Heart left ventricle (tissue), 13 donors: ENCODE measurements around the gene MID2.

Source experiments
- POLR2A ChIP-seq, 2 donors: fragments of 450-650 bp; IDR thresholded peaks; one replicate each; pipeline ENCODE4 v1.6.1; 2017; ENCODE audit warnings: antibody characterized with exemption in 2 of 2, mild to moderate bottlenecking in 2 of 2, moderate library complexity in 2 of 2
- TF ChIP-seq, protein P1 (sequence below), 12 donors: fragments of 200-600 bp; sonication (generic) in 4 of 12; IDR thresholded peaks; one replicate each; pipeline versions ENCODE4 v1.5.0 to v1.8.0; 2018 to 2022; ENCODE audit warnings: antibody characterized with exemption in 12 of 12, mild to moderate bottlenecking in 5 of 12
- donor health status: ischemic (EF 13 %, LVEDD 7.1; RV severe dilation, severe dysfunction).
- donor health status: DM: no; HTN: yes; CAD: no.
- donor health status: DM: no; HTN: no; CAD: no.
- donor health status: ischemic (EF 25% LVEDD 6.9; RV normal size, moderate dysfunction).
- donor health status: ischemic (EF 25% LVEDD 5.7; RV mildly dilated, moderate dysfunction).
- donor health status: ischemic (EF 35%, LVEDD 5.7; RV mildly dilated, moderate dysfunction).
- donor health status: nonischemic (EF 11% LVEDD 7.7; RV severe dilation, severe dysfunction).
- donor health status: DM: yes; HTN: yes; CAD: no.
- donor health status: PGD.
- donor health status: ischemic (EF 29% LVEDD 5.4; RV normal size, mild dysfunction).
- donor health status: nonischemic (EF 23%, LVEDD 6.1; RV moderate dilation, normal function).

GRCh38 chrX:107787827-107788226, 37.8 kb upstream of the MID2 start:
- TF ChIP-seq, protein P1, sequence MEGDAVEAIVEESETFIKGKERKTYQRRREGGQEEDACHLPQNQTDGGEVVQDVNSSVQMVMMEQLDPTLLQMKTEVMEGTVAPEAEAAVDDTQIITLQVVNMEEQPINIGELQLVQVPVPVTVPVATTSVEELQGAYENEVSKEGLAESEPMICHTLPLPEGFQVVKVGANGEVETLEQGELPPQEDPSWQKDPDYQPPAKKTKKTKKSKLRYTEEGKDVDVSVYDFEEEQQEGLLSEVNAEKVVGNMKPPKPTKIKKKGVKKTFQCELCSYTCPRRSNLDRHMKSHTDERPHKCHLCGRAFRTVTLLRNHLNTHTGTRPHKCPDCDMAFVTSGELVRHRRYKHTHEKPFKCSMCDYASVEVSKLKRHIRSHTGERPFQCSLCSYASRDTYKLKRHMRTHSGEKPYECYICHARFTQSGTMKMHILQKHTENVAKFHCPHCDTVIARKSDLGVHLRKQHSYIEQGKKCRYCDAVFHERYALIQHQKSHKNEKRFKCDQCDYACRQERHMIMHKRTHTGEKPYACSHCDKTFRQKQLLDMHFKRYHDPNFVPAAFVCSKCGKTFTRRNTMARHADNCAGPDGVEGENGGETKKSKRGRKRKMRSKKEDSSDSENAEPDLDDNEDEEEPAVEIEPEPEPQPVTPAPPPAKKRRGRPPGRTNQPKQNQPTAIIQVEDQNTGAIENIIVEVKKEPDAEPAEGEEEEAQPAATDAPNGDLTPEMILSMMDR (IDR thresholded peaks at IDR 0.05) = no peak
- no peak for TF ChIP-seq POLR2A (IDR thresholded peaks at IDR 0.05)
